Kidney (tissue), 14 donors: ENCODE results near the gene PDX1. TPM values are rescaled to one million over a fixed set of nuclear protein-coding genes. Genes with fewer than 3 reads are reported as not detected.

Experiments used
- DNase-seq, 5 donors: peaks; one replicate each; pipeline ENCODE4 v3.0.0-alpha.2; 2013 to 2020
- FAIRE-seq: peaks from 2 replicates; lab custom pipeline; 2012; peaks lifted over from hg19 to GRCh38; lab: Jason Lieb, UNC
- H3K27ac ChIP-seq, 2 donors: one replicate each; pipeline ENCODE4 v1.7.0; 2013; ENCODE audit warnings: low read depth in 2 of 2, low read length in 2 of 2, inconsistent platforms in 1 of 2
- H3K27me3 ChIP-seq: one replicate; pipeline ENCODE4 v1.7.1; 2013; ENCODE audit warnings: low read length, inconsistent platforms; ENCODE audit not compliant: control insufficient read depth, insufficient read depth
- H3K36me3 ChIP-seq, 3 donors: one replicate each; pipeline versions ENCODE4 v1.7.0 to v1.7.1; 2013; ENCODE audit warnings: low read length in 3 of 3, control low read depth in 1 of 3, inconsistent platforms in 1 of 3; ENCODE audit not compliant: insufficient read depth in 3 of 3, control insufficient read depth in 2 of 3
- H3K4me1 ChIP-seq, 3 donors: one replicate each; pipeline versions ENCODE4 v1.7.0 to v1.7.1; 2013; ENCODE audit warnings: low read length in 3 of 3, inconsistent platforms in 1 of 3, low read depth in 1 of 3; ENCODE audit not compliant: control insufficient read depth in 2 of 3, insufficient read depth in 2 of 3
- H3K4me3 ChIP-seq, 3 donors: one replicate each; pipeline versions ENCODE4 v1.7.0 to v1.8.1; 2013; ENCODE audit warnings: low read length in 3 of 3, control low read depth in 1 of 3, inconsistent platforms in 1 of 3
- H3K9ac ChIP-seq, 3 donors: one replicate each; pipeline versions ENCODE4 v1.7.0 to v1.7.1; 2013; ENCODE audit warnings: low read length in 3 of 3, control low read depth in 1 of 3, inconsistent platforms in 1 of 3
- H3K9me3 ChIP-seq, 3 donors: one replicate each; pipeline versions ENCODE4 v1.7.0 to v1.7.1; 2013; ENCODE audit warnings: low read length in 3 of 3, control low read depth in 1 of 3, inconsistent platforms in 1 of 3; ENCODE audit not compliant: control insufficient read depth in 2 of 3, insufficient read depth in 1 of 3
- intact Hi-C: fragments of 100-400 bp; cut with DNase I; formaldehyde crosslinking; loops from one replicate; pipeline ENCODE4 v1.11.1; 2022
- polyA plus RNA-seq: library from polyadenylated mRNA; stranded (reverse); fragments of 350-450 nt; fragmentation: Illumina TruSeq; extraction: RNeasy Lipid Tissue Mini Kit (QIAGEN cat#74804); gene quantifications from one replicate; pipeline ENCODE4 v1.2.3, GENCODE V29; 2014; ENCODE audit warnings: low read depth, low replicate concordance; ENCODE audit not compliant: insufficient read depth
- total RNA-seq: library from RNA; stranded (reverse); fragmentation: NEBNext Ultra II Directional; extraction: Animal tissue kit (Norgen Biotek cat#: 25700); gene quantifications from one replicate; pipeline ENCODE4 v1.2.1, GENCODE V29; 2021
- TF ChIP-seq, protein P1 (sequence below): IDR thresholded peaks from 3 replicates; pipeline ENCODE4 v1.5.1; 2012; ENCODE audit warnings: mild to moderate bottlenecking, moderate library complexity, borderline replicate concordance; ENCODE audit not compliant: insufficient read depth; ENCODE audit errors: extremely low read depth
- donor health status: control.
- donor health status: control.
- donor health status: control.
- donor health status: control.
- donor health status: control.
- donor health status: DM: yes; HTN: yes; CAD: no.
- donor health status: Normal renal cell carcinoma (clear cell type).

The PDX1 gene
- total and polyA plus RNA-seq, 2 donors from 2014 or later, result not detected

- Histone ChIP-seq H3K27ac (no peak overlapping the region), H3K9ac (no peak overlapping the region), H3K4me3 (no peak overlapping the region), H3K27me3 (no peaks in the 10 kb centered on the region), H3K36me3 (no peaks in the 10 kb centered on the region), H3K9me3 (peaks cover 0 to 4% (median 2%) of the 10 kb centered on the region in 3 donors), H3K4me1 (no peaks in the 10 kb centered on the region)
- FAIRE-seq, result no peak
- TF ChIP-seq, protein P1, sequence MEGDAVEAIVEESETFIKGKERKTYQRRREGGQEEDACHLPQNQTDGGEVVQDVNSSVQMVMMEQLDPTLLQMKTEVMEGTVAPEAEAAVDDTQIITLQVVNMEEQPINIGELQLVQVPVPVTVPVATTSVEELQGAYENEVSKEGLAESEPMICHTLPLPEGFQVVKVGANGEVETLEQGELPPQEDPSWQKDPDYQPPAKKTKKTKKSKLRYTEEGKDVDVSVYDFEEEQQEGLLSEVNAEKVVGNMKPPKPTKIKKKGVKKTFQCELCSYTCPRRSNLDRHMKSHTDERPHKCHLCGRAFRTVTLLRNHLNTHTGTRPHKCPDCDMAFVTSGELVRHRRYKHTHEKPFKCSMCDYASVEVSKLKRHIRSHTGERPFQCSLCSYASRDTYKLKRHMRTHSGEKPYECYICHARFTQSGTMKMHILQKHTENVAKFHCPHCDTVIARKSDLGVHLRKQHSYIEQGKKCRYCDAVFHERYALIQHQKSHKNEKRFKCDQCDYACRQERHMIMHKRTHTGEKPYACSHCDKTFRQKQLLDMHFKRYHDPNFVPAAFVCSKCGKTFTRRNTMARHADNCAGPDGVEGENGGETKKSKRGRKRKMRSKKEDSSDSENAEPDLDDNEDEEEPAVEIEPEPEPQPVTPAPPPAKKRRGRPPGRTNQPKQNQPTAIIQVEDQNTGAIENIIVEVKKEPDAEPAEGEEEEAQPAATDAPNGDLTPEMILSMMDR, result no peak
- DNase-seq, result no peak
- intact Hi-C loops, result no loop called here
Observed at GRCh38 chr13:27896726-27897125, 23.1 kb upstream of the PDX1 start.

DNA sequence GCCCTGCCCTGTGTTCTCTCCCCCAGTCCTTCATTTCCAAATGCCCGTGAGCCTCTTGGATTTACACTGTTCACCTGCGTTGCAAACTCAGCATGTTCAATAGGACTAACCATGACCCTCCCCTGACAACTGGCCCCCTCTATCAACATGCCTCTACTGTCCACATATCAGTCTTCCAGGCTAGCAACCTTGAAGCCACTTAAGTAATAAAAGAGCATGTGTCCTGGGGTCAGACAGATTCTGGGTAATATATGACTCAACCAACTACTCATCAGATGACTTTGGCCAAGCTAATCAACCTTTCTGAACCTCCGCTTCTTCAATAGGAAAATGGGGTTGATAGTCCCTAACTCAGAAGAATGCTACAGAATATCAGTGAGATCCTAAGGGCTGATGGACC is 15.1 kb upstream of the PDX1 start:
- Histone ChIP-seq H3K4me1 (no peaks in the 10 kb centered on the region), H3K9me3 (peaks cover 0 to 2% (median 0%) of the 10 kb centered on the region in 3 donors), H3K36me3 (no peaks in the 10 kb centered on the region), H3K27ac (no peak overlapping the region), H3K9ac (no peak overlapping the region), H3K27me3 (peaks cover 13% of the 10 kb centered on the region), H3K4me3 (no peak overlapping the region)
- TF ChIP-seq, protein P1, result no peak
- FAIRE-seq, result no peak
- intact Hi-C loops, result no loop called here
- no peak for DNase-seq

GRCh38 chr13:27905650-27906049 is 14.2 kb upstream of the PDX1 start:
- Histone ChIP-seq H3K36me3 (no peaks in the 10 kb centered on the region), H3K9ac (no peak overlapping the region), H3K9me3 (no peaks in the 10 kb centered on the region), H3K4me3 (no peak overlapping the region), H3K4me1 (no peaks in the 10 kb centered on the region), H3K27ac (no peak overlapping the region), H3K27me3 (peaks cover 16% of the 10 kb centered on the region)
- intact Hi-C loops, result no loop called here
- FAIRE-seq (no peak), DNase-seq (peak in 1 of 5 donors; percentile 29)
- TF ChIP-seq, protein P1, result no peak

DNA sequence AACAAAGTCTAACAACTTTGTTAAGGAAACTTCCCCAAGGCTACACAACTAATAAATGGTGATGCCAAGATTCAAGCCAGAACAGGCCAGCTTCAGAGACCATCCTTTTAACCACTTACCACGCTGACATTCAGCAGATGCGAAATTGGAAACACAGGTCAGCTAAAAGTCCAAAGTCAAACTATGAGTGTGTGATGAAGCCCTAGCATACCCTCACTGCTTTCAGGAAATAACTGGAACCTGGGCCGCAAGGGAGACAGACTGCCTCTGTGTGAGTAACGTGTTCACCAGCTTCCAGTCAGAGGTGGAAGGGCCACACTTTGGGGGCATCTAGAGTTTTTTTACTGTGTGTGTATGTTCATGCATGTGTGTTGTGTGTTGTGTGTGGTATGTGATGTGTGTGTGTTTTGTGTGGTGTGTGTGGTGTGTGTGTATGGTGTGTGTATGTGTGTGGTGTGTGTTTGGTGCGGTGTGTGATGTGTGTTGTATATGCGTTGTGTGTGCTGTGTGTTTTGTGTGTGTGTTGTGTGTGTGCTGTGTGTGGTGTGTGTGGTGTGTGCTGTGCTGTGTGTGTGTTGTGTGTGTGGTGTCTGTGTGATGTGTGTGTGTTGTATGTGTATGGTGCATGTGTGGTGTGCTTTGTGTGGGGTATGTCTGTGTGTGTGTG is 12.5 kb upstream of the PDX1 start:
- TF ChIP-seq, protein P1, result no peak
- no peak for DNase-seq
- Histone ChIP-seq H3K4me3 (no peak overlapping the region), H3K27ac (no peak overlapping the region), H3K9ac (no peak overlapping the region), H3K9me3 (no peaks in the 10 kb centered on the region), H3K4me1 (no peaks in the 10 kb centered on the region), H3K36me3 (no peaks in the 10 kb centered on the region), H3K27me3 (peaks cover 16% of the 10 kb centered on the region)
- FAIRE-seq, result no peak
- intact Hi-C loops, result no loop called here
